Endothelial cell of umbilical vein (primary cell): ENCODE data around the gene EHMT1.

Experiments
- CTCF ChIP-seq, 2 donors: IDR thresholded peaks; 1 replicate in 1 of 2; 2 replicates in 1 of 2; pipeline ENCODE4 v1.5.1; 2011; ENCODE audit warnings: low read length in 2 of 2, mild to moderate bottlenecking in 2 of 2, moderate library complexity in 2 of 2, control low read depth in 1 of 2, inconsistent platforms in 1 of 2, low read depth in 1 of 2; ENCODE audit not compliant: insufficient read depth in 1 of 2; ENCODE audit errors: extremely low read depth in 1 of 2
- EZH2 ChIP-seq: IDR thresholded peaks from 2 replicates; pipeline ENCODE4 v1.6.1; 2012; ENCODE audit warnings: borderline replicate concordance, low read depth, mild to moderate bottlenecking, moderate library complexity, low read length, inconsistent platforms; ENCODE audit not compliant: severe bottlenecking
- FOS ChIP-seq: IDR thresholded peaks from 2 replicates; pipeline ENCODE4 v1.6.1; 2011; ENCODE audit warnings: mild to moderate bottlenecking, low read length, moderate library complexity, borderline replicate concordance; ENCODE audit not compliant: insufficient read depth
- POLR2AphosphoS5 ChIP-seq: IDR thresholded peaks from 2 replicates; pipeline ENCODE4 v1.6.1; 2012; ENCODE audit warnings: low read depth, mild to moderate bottlenecking, control low read depth, low read length, moderate library complexity; ENCODE audit not compliant: insufficient read depth

- TF ChIP-seq CTCF (IDR thresholded peaks at IDR 0.05; ENCODE audit: extremely low read depth in 1 of 2, insufficient read depth in 1 of 2, low read depth in 1 of 2, low read length in 2 of 2) (no peak), FOS (no peak), EZH2 (no peak), POLR2AphosphoS5 (no peak)
These were observed 98.0 kb downstream of the EHMT1 start for GRCh38 chr9:137716694-137717287.
